A549 (cell line): ENCODE data around the gene SPAG9. TPM values are rescaled to one million over a fixed set of nuclear protein-coding genes. Genes with fewer than 3 reads are reported as not detected.

Source experiments
- ATAC-seq, 2 experiments: fragments of 200-7000 bp in 1 of 2; fragments of >200 bp in 1 of 2; cut with Nextera tagmentation in 1 of 2; cut with Tn5 transposase in 1 of 2; 3 replicates each; pipeline versions ENCODE4 v1.8.0 to v1.9.1; 2018 to 2020; ENCODE audit warnings: mild to moderate bottlenecking in 1 of 2, moderate library complexity in 1 of 2
- CTCF ChIA-PET: fragments of 300-600 bp; sonication (Branson Sonifier 250); formaldehyde crosslinking; extraction: SDS; loops from one replicate; lab custom pipeline; 2021; ENCODE audit warnings: antibody characterized with exemption, inconsistent platforms; lab: Yijun Ruan, JAX
- POLR2A ChIA-PET: fragments of 350-600 bp; formaldehyde crosslinking; extraction: SDS; loops from one replicate; lab custom pipeline; 2021; ENCODE audit warnings: antibody characterized with exemption, inconsistent platforms; lab: Yijun Ruan, JAX
- DNase-seq, 2 experiments: peaks; one replicate each; pipeline versions ENCODE4 v3.0.0 to v3.0.0-alpha.2; 2011 to 2016; ENCODE audit warnings: low read depth in 1 of 2, low spot score in 1 of 2
- FAIRE-seq: peaks from 2 replicates; lab custom pipeline; 2011; peaks lifted over from hg19 to GRCh38; lab: Jason Lieb, UNC
- H3K27ac ChIP-seq, 2 experiments: fragments of >200 bp; sonication (Bioruptor Twin); formaldehyde crosslinking; 3 replicates each; pipeline ENCODE4 v1.5.1; 2016 to 2017
- H3K4me1 ChIP-seq: fragments of >200 bp; sonication (Bioruptor Twin); formaldehyde crosslinking; 3 replicates; pipeline ENCODE4 v1.6.1; 2016
- H3K4me2 ChIP-seq: fragments of >200 bp; sonication (Bioruptor Twin); formaldehyde crosslinking; 3 replicates; pipeline ENCODE4 v1.6.1; 2016
- H3K4me3 ChIP-seq: fragments of >200 bp; sonication (Bioruptor Twin); formaldehyde crosslinking; 3 replicates; pipeline ENCODE4 v1.5.1; 2016
- H3K9me3 ChIP-seq: fragments of >200 bp; sonication (Bioruptor Twin); formaldehyde crosslinking; 3 replicates; pipeline ENCODE4 v1.6.1; 2016
- BCL3 ChIP-seq: fragments of >200 bp; sonication (Bioruptor Twin); formaldehyde crosslinking; IDR thresholded peaks from 3 replicates; pipeline ENCODE4 v1.6.1; 2016
- CBX8 ChIP-seq: fragments of 200-600 bp; sonication (generic); IDR thresholded peaks from 2 replicates; pipeline ENCODE4 v1.6.1; 2016
- CEBPB ChIP-seq, 2 experiments: fragments of >200 bp in 1 of 2; sonication (Bioruptor Twin) in 1 of 2; formaldehyde crosslinking in 1 of 2; IDR thresholded peaks; 2 replicates each; pipeline ENCODE4 v1.6.1; 2012 to 2016
- CHD4 ChIP-seq: fragments of 200-600 bp; sonication (generic); IDR thresholded peaks from 2 replicates; pipeline ENCODE4 v1.6.1; 2016; ENCODE audit warnings: antibody characterized with exemption, mild to moderate bottlenecking, borderline replicate concordance
- CTCF ChIP-seq: fragments of >200 bp; sonication (Bioruptor Twin); formaldehyde crosslinking; IDR thresholded peaks from 3 replicates; pipeline ENCODE4 v1.5.1; 2016
- E2F6 ChIP-seq: IDR thresholded peaks from 2 replicates; pipeline ENCODE4 v1.6.1; 2012; ENCODE audit warnings: low read depth, borderline replicate concordance
- ELK1 ChIP-seq: fragments of 150-350 bp; IDR thresholded peaks from 2 replicates; pipeline ENCODE4 v1.6.1; 2014; ENCODE audit warnings: low read depth, mild to moderate bottlenecking, low read length
- EP300 ChIP-seq, 2 experiments: fragments of >200 bp; sonication (Bioruptor Twin); formaldehyde crosslinking; IDR thresholded peaks; 2 replicates in 1 of 2; 3 replicates in 1 of 2; pipeline ENCODE4 v1.6.1; 2016 to 2017
- ESRRA ChIP-seq: fragments of 150-350 bp; IDR thresholded peaks from 2 replicates; pipeline ENCODE4 v1.6.1; 2014; ENCODE audit warnings: mild to moderate bottlenecking, low read length, borderline replicate concordance
- FOSL2 ChIP-seq, 2 experiments: fragments of 450-650 bp in 1 of 2; fragments of >200 bp in 1 of 2; sonication (Bioruptor Twin) in 1 of 2; formaldehyde crosslinking; IDR thresholded peaks; 2 replicates each; pipeline versions ENCODE4 v1.5.0 to v1.6.1; 2016 to 2020; ENCODE audit warnings: mild to moderate bottlenecking in 1 of 2, moderate library complexity in 1 of 2
- FOXS1 ChIP-seq: fragments of 250-450 bp; sonication (Bioruptor Pico); IDR thresholded peaks from 2 replicates; pipeline ENCODE4 v1.5.0; 2020; ENCODE audit warnings: mild to moderate bottlenecking, moderate library complexity
- GATA3 ChIP-seq: IDR thresholded peaks from 2 replicates; pipeline ENCODE4 v1.6.1; 2012; ENCODE audit warnings: borderline replicate concordance
- HEYL ChIP-seq: fragments of 250-450 bp; sonication (Bioruptor Pico); IDR thresholded peaks from 2 replicates; pipeline ENCODE4 v1.8.0; 2021; ENCODE audit warnings: mild to moderate bottlenecking, moderate library complexity
- HOXB13 ChIP-seq: fragments of 250-450 bp; sonication (Bioruptor Pico); IDR thresholded peaks from 2 replicates; pipeline ENCODE4 v1.5.0; 2020; ENCODE audit warnings: low read depth, mild to moderate bottlenecking, moderate library complexity
- HOXB5 ChIP-seq: fragments of 250-450 bp; sonication (Bioruptor Pico); IDR thresholded peaks from 2 replicates; pipeline ENCODE4 v1.5.0; 2020; ENCODE audit warnings: mild to moderate bottlenecking, moderate library complexity
- JUN ChIP-seq, 2 experiments: fragments of >200 bp; sonication (Bioruptor Twin); formaldehyde crosslinking; IDR thresholded peaks; 2 replicates in 1 of 2; 3 replicates in 1 of 2; pipeline ENCODE4 v1.6.1; 2016 to 2017
- KDM5A ChIP-seq: fragments of 200-600 bp; sonication (generic); IDR thresholded peaks from 2 replicates; pipeline ENCODE4 v1.6.1; 2016; ENCODE audit warnings: antibody characterized with exemption, mild to moderate bottlenecking
- MAFK ChIP-seq: fragments of 450-650 bp; IDR thresholded peaks from 2 replicates; pipeline ENCODE4 v1.6.1; 2014; ENCODE audit not compliant: partially characterized antibody
- MAZ ChIP-seq: fragments of 150-350 bp; IDR thresholded peaks from 2 replicates; pipeline ENCODE4 v1.6.1; 2014; ENCODE audit warnings: antibody characterized with exemption, low read depth, low read length, borderline replicate concordance
- MYC ChIP-seq: IDR thresholded peaks from 2 replicates; pipeline ENCODE4 v1.6.1; 2012; ENCODE audit warnings: mild to moderate bottlenecking, inconsistent platforms, low read length, improper control_type of control experiment, borderline replicate concordance
- NPAS2 ChIP-seq: fragments of 250-450 bp; sonication (Bioruptor Pico); IDR thresholded peaks from 2 replicates; pipeline ENCODE4 v1.8.0; 2022; ENCODE audit warnings: mild to moderate bottlenecking, moderate library complexity, borderline replicate concordance
- NR3C1 ChIP-seq: fragments of >200 bp; sonication (Bioruptor Twin); formaldehyde crosslinking; IDR thresholded peaks from 3 replicates; pipeline ENCODE4 v1.6.1; 2017
- PBX3 ChIP-seq: IDR thresholded peaks from 2 replicates; pipeline ENCODE4 v1.6.1; 2012
- POLR2A ChIP-seq: IDR thresholded peaks from 2 replicates; pipeline ENCODE4 v1.6.1; 2012; ENCODE audit warnings: mild to moderate bottlenecking, low read length
- POLR2AphosphoS2 ChIP-seq: conservative IDR thresholded peaks from 2 replicates; pipeline ENCODE4 v1.6.1; 2012; ENCODE audit warnings: low read length, improper control_type of control experiment, inconsistent platforms
- RARB ChIP-seq: fragments of 250-450 bp; sonication (Bioruptor Pico); IDR thresholded peaks from 2 replicates; pipeline ENCODE4 v1.8.0; 2021; ENCODE audit warnings: mild to moderate bottlenecking, moderate library complexity
- RCOR1 ChIP-seq: fragments of 150-350 bp; IDR thresholded peaks from 2 replicates; pipeline ENCODE4 v1.6.1; 2014; ENCODE audit warnings: antibody characterized with exemption, low read length, low read depth
- RFX5 ChIP-seq: fragments of 450-650 bp; IDR thresholded peaks from 2 replicates; pipeline ENCODE4 v1.7.1; 2014; ENCODE audit warnings: antibody characterized with exemption, mild to moderate bottlenecking, moderate library complexity
- SREBF2 ChIP-seq: fragments of 450-650 bp; IDR thresholded peaks from 2 replicates; pipeline ENCODE4 v1.6.1; 2014; ENCODE audit warnings: mild to moderate bottlenecking, moderate library complexity
- TFCP2L1 ChIP-seq: fragments of 250-450 bp; sonication (Bioruptor Pico); IDR thresholded peaks from 2 replicates; pipeline ENCODE4 v1.5.0; 2021; ENCODE audit warnings: mild to moderate bottlenecking
- TP53 ChIP-seq: fragments of 250-450 bp; sonication (Bioruptor Pico); IDR thresholded peaks from 2 replicates; pipeline ENCODE4 v1.5.0; 2021; ENCODE audit warnings: mild to moderate bottlenecking, moderate library complexity
- USF2 ChIP-seq: fragments of 450-650 bp; IDR thresholded peaks from 2 replicates; pipeline ENCODE4 v1.6.1; 2014; ENCODE audit warnings: antibody characterized with exemption
- ZFP36 ChIP-seq: fragments of 450-650 bp; IDR thresholded peaks from 2 replicates; pipeline ENCODE4 v1.6.1; 2014; ENCODE audit warnings: borderline replicate concordance; ENCODE audit not compliant: partially characterized antibody
- ZNF302 ChIP-seq: fragments of 250-450 bp; sonication (Bioruptor Pico); IDR thresholded peaks from 2 replicates; pipeline ENCODE4 v1.9.0; 2021; ENCODE audit warnings: inconsistent platforms, mild to moderate bottlenecking, moderate library complexity
- ZSCAN20 ChIP-seq: fragments of 250-450 bp; sonication (Bioruptor Pico); IDR thresholded peaks from 2 replicates; pipeline ENCODE4 v1.8.0; 2022; ENCODE audit warnings: mild to moderate bottlenecking, moderate library complexity
- WGBS: methylation state at CpG from one replicate; pipeline ENCODE4 v1.1.6; 2017; ENCODE audit errors: missing lambda C conversion rate; 5-methylcytosine and 5-hydroxymethylcytosine counted together
- polyA plus RNA-seq, 4 experiments: library from polyadenylated mRNA; depleted of rRNA in 3 of 4; stranded (reverse); fragments of >200 nt; fragmentation: RNase III in 1 of 4; extraction: RNeasy Plus Mini Kit Qiagen cat#74134 plus additional on column Dnase treatment in 1 of 4; gene quantifications; 2 replicates in 3 of 4; 3 replicates in 1 of 4; pipeline ENCODE4 v1.2.3, GENCODE V29; 2011 to 2017

SPAG9 gene
- polyA plus RNA-seq, 2 of the 4 experiments (the other 2 are of a cell fraction) = 69.0 to 71.1 TPM

- H3K9me3 ChIP-seq = no peaks in the 10 kb centered on the region
- ChIA-PET CTCF (interaction anchor here (0.9 to 28.2 kb wide), 9 partner anchors 8 to 394 kb away, joined by 3 to 1502 read pairs (median 5); partner anchors contain the start of genes NME1 and TOB1), POLR2A (interaction anchor here (0.5 to 18.7 kb wide), 22 partner anchors 9 to 305 kb away, joined by 3 to 648 read pairs (median 5); partner anchors contain the start of genes SPAG9 and TOB1)
- H3K4me2 ChIP-seq = peak overlapping the region; percentile 92
- ATAC-seq (peak; percentile 79 to 83), DNase-seq (peak; percentile 94 to 97), FAIRE-seq (no peak)
- H3K4me1 ChIP-seq = peaks cover 78% of the 10 kb centered on the region
- H3K27ac ChIP-seq = peak overlapping the region; percentile 96 to 98
- peak overlapping the region; percentile 53 for H3K4me3 ChIP-seq
- 2% methylated on average over 43 of the region's 61 CpGs for WGBS
- TF ChIP-seq BCL3 (peak; percentile 98), NR3C1 (no peak), ZSCAN20 (CRISPR knock-in tag) (no peak), MAZ (no peak), ZFP36 (no peak), POLR2A (peak; percentile 98), CHD4 (no peak), CBX8 (no peak), ESRRA (peak; percentile 83), POLR2AphosphoS2 (no peak), MYC (peak; percentile 30), RARB (CRISPR knock-in tag) (peak; percentile 77), HOXB5 (CRISPR knock-in tag) (no peak), MAFK (no peak), NPAS2 (no peak), USF2 (peak; percentile 54), GATA3 (peak; percentile 99), ELK1 (no peak), ZNF302 (no peak), RFX5 (no peak), TFCP2L1 (peak; percentile 57; the same call in 1 of the 2 replicates), E2F6 (peak; percentile 60), EP300 (IDR thresholded peaks at IDR 0.05) (peak; percentile 88 to 97; a peak in 3 of 5 replicates), CEBPB (IDR thresholded peaks at IDR 0.05) (peak in 1 of 2 experiments; percentile 60; a peak in 2 of 4 replicates), HEYL (no peak), JUN (IDR thresholded peaks at IDR 0.05) (peak; percentile 97 to 99), FOXS1 (CRISPR knock-in tag) (no peak), PBX3 (peak; percentile 76), FOSL2 (IDR thresholded peaks at IDR 0.05) (no peak), FOSL2 (CRISPR knock-in tag; IDR thresholded peaks at IDR 0.05) (peak; percentile 23; the same call in 1 of the 2 replicates), TP53 (CRISPR knock-in tag) (peak; percentile 76; the same call in 1 of the 2 replicates), CTCF (no peak), KDM5A (no peak), HOXB13 (CRISPR knock-in tag) (peak; percentile 86), SREBF2 (no peak), RCOR1 (no peak)
Measured at GRCh38 chr17:50944054-50944901, 176.4 kb downstream of the SPAG9 start.
